RCC 7860 (cell line): ENCODE measurements around the gene CCR4.
"Not testable (repeated sequence)": the region's sequence is repeated elsewhere in the genome, so short reads cannot be mapped to it uniquely, and the experiment has no call there.

ENCODE experiments used
- DNase-seq: peaks from one replicate; pipeline ENCODE4 v3.0.0-alpha.2; 2015; ENCODE audit warnings: low spot score
- FAIRE-seq: peaks from 2 replicates; lab custom pipeline; 2012; peaks lifted over from hg19 to GRCh38; lab: Jason Lieb, UNC

CCR4 gene

GRCh38 chr3:32950516-32950915, 928 bp upstream of the CCR4 start:
- FAIRE-seq = no peak

GRCh38 chr3:32952369-32953077, 1.1 kb downstream of the CCR4 start:
- FAIRE-seq (no peak), DNase-seq (no peak)

More at GRCh38 chr3:32950516-32950915, 928 bp upstream of the CCR4 start:
- no peak for DNase-seq

- no peak for DNase-seq
- no peak for FAIRE-seq
These were observed 3.1 kb downstream of the CCR4 start for GRCh38 chr3:32954506-32954905.

DNA sequence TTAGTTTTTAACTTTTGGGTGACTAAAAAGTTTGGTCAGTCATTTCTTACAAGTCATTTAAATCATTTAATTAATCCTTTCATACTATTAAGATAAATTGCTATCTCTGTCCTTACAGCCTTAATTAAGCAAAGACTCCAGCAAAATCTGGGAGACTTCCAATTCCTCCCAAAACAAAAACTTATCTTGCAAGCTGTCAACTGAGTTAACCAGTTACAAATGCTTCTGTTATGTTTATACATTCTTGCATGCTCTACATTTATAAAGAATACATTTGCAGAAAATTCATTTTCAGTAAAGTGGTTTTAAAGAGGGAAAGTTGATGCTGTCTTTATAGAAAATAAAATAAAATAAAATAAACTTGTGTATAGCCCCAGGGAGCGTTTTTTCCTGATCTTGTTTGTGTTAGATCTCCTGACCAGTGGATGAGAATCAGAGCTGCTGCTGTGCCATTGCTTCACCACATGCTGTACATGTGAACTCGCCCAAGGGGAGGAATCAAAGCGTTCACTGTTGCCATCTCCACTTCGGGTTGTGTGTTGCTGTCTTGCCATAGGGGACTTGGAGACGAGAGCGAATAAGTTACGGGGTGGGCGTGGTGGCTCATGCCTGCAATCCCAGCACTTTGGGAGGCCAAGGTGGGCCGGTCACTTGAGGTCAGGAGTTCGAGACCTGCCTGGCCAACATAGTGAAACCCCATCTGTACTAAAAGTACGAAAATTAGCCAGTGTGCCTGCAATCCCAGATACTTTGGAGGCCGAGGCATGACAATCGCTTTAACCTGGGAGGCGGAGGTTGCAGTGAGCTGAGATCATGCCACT, 5.5 kb downstream of the CCR4 start:
- DNase-seq (no peak), FAIRE-seq (no peak)

DNA sequence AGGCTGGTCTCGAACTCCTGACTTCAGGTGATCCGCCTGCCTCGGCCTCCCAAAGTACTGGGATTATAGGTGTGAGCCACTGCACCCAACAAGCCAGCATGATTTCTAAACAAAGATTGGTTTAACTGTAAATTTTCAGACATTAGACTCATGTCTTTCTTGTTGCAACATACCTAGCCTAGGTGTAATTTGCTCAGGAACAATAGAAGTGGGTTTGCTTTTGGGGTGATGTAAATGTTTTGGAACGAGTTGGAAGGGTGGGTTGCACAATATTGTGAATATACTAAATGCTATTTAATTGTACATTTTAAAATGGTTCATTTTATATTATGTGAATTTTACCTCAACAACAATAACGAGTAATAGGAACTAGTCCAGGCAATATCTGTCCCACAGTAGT, 7.1 kb downstream of the CCR4 start:
- FAIRE-seq (no peak), DNase-seq (no peak)

- no peak for DNase-seq
- no peak for FAIRE-seq
These were observed 7.9 kb downstream of the CCR4 start for GRCh38 chr3:32959371-32959770.

GRCh38 chr3:32960404-32961170, 9.1 kb downstream of the CCR4 start:
- DNase-seq (no peak), FAIRE-seq (no peak)

- FAIRE-seq = no peak
- DNase-seq = no peak
These were observed 9.8 kb downstream of the CCR4 start for GRCh38 chr3:32961189-32961715.

DNA sequence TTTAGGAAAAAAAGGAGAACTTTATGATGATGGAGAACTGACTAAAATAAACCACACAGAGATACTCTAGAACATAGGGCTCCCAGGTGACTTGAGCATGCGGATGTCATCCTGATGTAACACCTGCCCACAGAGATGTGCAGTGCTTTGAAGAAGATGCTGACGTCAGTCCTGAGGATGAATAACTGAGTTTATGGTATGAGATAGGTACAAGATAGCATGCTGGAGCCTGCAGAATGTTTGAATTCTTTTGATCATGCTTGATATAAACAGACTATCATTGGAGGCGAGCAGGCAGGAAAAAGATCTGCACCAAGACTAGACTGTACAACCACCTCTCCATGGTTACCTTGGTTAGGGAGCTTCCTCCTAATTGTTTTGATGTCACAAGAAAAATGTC, 12.4 kb downstream of the CCR4 start:
- FAIRE-seq = no peak
- DNase-seq = no peak

GRCh38 chr3:32964781-32965180, 13.3 kb downstream of the CCR4 start:
- FAIRE-seq, DNase-seq: not testable (repeated sequence)

DNA sequence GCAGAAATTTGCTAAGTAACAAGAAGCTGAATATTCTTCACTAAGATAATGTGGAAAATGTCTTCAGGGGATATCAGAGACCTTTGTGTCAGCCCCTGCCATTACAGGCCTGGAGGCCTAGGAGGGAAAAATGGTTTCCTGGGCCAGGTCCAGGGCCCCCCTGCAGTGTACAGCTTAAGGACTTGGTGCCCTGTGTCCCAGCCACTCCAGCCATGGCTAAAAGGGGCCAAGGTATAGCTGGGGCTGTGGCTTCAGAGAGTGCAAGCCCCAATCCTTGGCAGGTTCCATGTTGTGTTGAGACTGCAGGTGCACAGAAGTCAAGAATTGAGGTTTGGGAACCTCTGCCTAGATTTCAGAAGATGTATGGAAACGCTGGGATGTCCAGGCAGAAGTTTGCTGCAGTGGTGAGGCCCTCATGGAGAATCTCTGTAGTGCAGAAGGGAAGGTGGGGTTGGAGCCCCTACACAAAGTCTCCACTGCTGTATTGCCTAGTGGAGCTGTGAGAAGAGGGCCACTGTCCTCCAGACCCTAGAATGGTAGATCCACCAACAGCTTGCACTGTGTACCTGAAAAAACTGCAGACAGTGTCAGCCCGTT, 14.3 kb downstream of the CCR4 start:
- FAIRE-seq, DNase-seq: not testable (repeated sequence)

DNA sequence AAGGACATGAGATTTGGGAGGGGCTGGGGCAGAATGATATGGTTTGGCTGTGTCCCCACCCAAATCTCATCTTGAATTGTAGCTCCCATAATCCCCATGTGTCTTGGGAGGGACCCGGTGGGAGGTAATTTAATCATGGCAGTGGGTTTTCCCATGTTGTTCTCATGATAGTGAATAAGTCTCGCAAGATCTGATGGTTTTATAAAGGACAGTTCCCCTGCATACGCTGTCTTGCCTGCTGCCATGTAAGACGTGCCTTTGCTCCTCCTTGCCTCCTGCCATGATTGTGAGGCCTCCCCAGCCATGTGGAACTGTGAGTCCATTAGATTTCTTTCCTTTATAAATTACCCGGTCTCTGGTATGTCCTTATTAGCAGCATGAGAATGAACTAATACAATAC, 15.2 kb downstream of the CCR4 start:
- FAIRE-seq, DNase-seq: not testable (repeated sequence)

- FAIRE-seq (no peak), DNase-seq (no peak)
These were observed 16.9 kb downstream of the CCR4 start for GRCh38 chr3:32968166-32968919.

DNA sequence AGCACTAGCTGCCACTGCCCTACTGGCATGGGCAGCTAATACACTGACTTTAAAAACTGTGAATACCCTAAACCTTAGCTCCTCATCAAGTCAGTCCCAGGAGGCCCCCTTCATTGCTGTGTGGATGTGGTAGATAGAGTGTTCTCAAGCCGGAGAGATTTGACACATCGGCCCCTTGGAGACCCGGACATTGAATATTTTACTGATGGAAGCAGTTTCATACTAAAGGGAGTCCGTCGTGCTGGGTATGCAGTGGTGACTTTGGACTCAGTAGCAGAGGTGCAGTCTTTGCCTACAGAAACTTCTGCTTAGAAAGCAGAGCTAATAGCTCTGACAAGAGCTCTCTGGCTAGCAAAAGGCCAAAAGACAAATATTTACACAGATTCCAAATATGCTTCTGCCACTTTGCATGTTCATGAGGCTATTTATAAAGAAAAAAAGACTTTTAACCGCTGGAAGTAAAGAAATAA, 17.5 kb downstream of the CCR4 start:
- DNase-seq = no peak
- no peak for FAIRE-seq

- FAIRE-seq (no peak), DNase-seq (no peak)
These were observed 18.2 kb downstream of the CCR4 start for GRCh38 chr3:32969656-32970055.

DNA sequence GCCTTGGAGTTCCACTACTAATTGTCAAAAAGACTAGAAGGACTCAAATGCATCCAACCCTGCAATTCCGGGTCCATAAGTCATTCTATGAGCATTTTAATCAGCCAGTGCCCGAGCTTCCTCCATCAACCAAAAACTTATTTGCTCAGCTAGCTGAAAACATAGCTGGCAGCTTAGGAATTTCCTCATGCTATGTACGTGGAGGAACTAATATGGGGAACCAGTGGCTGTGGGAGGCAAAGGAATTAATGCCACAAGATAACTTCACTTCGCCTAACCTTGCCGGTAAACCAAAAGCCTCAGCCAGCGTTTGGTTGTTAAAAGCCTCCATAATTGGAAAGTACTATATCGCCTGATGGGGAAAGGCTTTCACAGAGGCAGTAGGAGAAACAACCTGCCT, 19.8 kb downstream of the CCR4 start:
- DNase-seq, FAIRE-seq: not testable (repeated sequence)

DNA sequence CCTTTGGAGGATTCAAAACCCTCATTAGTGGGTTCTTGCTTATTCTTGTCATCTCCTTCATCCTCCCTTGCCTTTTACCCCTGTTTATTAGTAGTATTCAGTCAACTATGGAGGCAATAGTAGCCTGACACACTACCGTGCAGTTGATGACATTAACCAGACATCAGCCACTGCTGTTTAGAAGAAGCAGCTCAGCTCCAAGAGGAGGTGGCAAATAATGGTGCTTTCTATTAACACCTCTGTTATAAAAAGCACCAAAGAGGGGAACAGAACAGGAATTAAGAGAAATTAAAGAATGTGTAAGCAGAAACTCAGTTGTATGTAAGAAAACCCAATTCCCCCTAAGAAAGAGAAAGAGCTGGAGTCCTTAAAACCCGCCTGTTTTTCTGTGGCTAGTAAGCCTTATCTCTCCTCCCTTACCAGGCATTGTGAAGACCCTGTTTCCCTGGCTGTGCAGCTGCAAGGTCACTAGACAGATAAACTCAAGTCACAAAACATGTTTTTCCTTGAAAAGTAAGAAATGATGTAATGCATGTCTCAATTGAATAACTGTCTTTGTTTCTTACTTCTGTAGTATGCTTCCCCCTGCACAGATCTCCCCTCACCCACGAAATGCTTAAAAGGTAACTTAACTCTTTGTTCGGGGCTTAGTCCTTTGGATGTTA, 21.2 kb downstream of the CCR4 start:
- DNase-seq (no peak), FAIRE-seq (no peak)

- no peak for FAIRE-seq
- DNase-seq = no peak
These were observed 22.5 kb downstream of the CCR4 start for GRCh38 chr3:32973982-32974381.

DNA sequence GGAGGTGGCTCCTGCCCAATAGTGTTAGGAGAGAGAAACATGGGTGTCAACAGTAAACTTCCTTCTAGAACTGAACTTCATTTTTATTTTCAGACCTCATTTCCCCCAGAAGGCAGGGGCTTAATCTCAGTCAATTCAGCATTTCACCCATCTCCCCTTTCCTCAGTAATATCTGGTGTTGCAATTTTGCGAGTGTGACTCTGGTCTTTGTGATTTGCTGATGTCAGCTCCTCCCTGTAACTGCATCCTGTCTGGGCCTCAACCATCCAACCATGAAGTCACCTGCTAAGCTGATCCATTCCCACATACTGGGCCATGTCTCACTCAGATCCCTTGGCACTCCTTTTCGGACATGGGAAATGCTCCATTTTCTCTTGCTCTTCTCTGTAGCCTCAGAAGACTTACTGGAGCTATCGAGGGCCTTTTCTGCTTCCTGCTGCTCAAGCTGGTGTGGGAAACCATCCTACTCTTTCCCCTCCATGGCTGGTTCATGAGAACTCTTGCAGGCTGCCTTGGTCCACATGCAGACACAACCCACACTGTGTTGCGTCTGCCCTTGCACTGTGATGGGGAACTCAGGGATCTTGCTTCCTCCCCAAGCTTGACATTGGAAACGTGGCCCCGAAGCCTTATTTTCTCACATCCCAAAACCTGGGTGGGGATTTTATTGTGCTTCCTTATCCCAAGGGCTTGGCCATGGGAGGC, 24.6 kb downstream of the CCR4 start:
- FAIRE-seq = no peak
- DNase-seq = no peak
